ENCODE measurements around the gene REM1. TPM values are rescaled to one million over a fixed set of nuclear protein-coding genes. Genes with fewer than 3 reads are reported as not detected.
A peak's percentile ranks its signal among the peaks of the same experiment; 100 is the strongest.
"Not testable (repeated sequence)": the region's sequence is repeated elsewhere in the genome, so short reads cannot be mapped to it uniquely, and the experiment has no call there.

The REM1 gene
- total RNA-seq, 4 donors from 2014 or later: 1.3 to 4.4 (median 2.9) TPM; not detected in 1

DNA sequence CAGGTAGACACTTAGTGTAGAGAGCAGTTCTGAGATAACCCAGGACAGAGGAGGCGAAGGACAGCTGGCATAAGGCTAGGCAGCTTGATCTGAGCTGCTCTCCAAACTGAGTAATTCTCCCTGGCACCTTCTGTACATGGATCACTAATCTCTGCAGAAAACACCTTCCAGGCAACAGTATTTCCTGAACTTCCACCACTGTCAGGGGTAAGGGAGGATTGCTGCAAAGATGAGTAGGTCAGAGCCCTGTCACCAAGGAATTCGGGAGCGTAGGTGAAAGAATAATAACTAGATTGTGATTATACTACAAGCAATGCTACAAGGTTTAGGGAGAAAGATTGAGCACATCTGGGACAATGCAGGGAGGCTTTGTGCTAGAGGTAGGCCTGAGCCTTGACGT lies 41.1 kb downstream of the REM1 start:
- intact Hi-C loops (cut with DNase I; ENCODE audit: low total_unique reads): no loop called here
- no peak for DNase-seq (ENCODE audit: low spot score in 2 of 2)
- no peak for TF ChIP-seq POLR2A (IDR thresholded peaks at IDR 0.05)
- TF ChIP-seq, protein P1, sequence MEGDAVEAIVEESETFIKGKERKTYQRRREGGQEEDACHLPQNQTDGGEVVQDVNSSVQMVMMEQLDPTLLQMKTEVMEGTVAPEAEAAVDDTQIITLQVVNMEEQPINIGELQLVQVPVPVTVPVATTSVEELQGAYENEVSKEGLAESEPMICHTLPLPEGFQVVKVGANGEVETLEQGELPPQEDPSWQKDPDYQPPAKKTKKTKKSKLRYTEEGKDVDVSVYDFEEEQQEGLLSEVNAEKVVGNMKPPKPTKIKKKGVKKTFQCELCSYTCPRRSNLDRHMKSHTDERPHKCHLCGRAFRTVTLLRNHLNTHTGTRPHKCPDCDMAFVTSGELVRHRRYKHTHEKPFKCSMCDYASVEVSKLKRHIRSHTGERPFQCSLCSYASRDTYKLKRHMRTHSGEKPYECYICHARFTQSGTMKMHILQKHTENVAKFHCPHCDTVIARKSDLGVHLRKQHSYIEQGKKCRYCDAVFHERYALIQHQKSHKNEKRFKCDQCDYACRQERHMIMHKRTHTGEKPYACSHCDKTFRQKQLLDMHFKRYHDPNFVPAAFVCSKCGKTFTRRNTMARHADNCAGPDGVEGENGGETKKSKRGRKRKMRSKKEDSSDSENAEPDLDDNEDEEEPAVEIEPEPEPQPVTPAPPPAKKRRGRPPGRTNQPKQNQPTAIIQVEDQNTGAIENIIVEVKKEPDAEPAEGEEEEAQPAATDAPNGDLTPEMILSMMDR (IDR thresholded peaks at IDR 0.05): no peak
- no peak overlapping the region for H3K4me3 ChIP-seq (ENCODE audit: low read depth, poor library complexity, severe bottlenecking)
- whole genome bisulfite sequencing, 2 donors: 88 to 89% methylated on average over 4 of the region's 4 CpGs

DNA sequence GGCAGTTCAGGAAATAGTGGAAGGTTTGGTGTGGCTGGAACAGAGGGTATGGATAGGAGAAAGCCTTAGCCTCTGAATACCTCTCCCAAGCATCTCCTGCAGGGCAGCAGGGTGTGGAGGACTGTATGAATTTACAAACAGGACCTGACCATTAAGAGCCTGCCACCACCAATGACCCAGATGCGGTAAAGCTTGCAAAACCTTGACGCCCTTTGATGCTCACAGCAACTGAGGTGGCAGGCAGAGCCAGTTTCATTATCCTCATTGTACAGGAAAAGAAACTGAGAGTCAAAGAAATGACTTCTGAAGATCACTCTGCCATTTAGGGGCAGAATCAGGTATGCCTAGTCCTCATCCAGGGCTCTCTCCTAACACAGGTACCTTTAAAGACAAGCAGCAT lies 41.6 kb downstream of the REM1 start:
- intact Hi-C loops (cut with DNase I; ENCODE audit: low total_unique reads): no loop called here
- DNase-seq (ENCODE audit: low spot score in 2 of 2): no peak
- no peak for TF ChIP-seq POLR2A (IDR thresholded peaks at IDR 0.05)
- TF ChIP-seq, protein P1 (IDR thresholded peaks at IDR 0.05): no peak
- WGBS, 2 donors: 56 to 80% methylated on average over 2 of the region's 2 CpGs
- H3K4me3 ChIP-seq (ENCODE audit: low read depth, poor library complexity, severe bottlenecking): no peak overlapping the region

DNA sequence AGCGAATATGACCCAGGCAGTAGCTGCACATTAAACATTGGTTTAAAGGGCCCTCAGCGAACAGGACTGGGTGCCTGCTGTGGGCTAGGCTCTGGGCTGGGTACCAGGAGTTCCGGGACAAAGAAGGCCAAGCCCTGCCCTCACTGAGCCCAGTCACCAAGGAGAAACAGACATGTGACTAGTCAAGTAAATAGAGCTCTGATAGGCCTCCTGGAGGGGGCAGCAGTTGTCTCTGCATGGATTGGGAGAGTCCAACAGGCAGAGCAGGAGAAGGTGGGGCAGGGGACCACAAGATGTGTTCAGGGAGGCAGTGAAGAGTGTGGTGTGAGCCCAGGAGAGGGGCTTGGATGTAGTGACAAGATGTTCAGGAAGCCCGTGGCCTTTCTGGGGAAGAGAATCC lies 42.3 kb downstream of the REM1 start:
- TF ChIP-seq POLR2A (IDR thresholded peaks at IDR 0.05): no peak
- TF ChIP-seq, protein P1 (IDR thresholded peaks at IDR 0.05): no peak
- H3K4me3 ChIP-seq (ENCODE audit: low read depth, poor library complexity, severe bottlenecking): no peak overlapping the region
- DNase-seq (ENCODE audit: low spot score in 2 of 2): peak; percentile 67 to 89
- 39 to 60% methylated on average over 4 of the region's 4 CpGs for WGBS, 2 donors
- intact Hi-C loops (cut with DNase I; ENCODE audit: low total_unique reads): no loop called here

DNA sequence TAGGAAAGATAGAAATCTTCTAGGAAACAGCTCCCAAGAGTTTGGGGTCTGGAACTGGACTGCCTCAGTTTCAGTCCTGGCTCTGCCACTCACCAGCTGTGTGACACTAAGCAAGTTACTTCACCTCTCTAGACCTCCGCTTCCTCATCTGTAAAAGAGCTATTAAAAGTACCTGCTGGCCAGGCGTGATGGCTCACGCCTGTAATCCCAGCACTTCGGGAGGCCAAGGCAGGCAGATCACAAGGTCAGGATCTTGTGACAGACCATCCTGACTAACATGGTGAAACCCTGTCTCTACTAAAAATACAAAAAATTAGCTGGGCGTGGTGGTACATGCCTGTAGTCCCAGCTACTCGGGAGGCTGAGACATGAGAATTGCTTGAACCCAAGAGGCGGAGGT lies 46.2 kb downstream of the REM1 start:
- intact Hi-C loops (cut with DNase I; ENCODE audit: low total_unique reads); DNase-seq (ENCODE audit: low spot score in 2 of 2); H3K4me3 ChIP-seq (ENCODE audit: low read depth, poor library complexity, severe bottlenecking): not testable (repeated sequence)
- 73 to 81% methylated on average over 7 of the region's 7 CpGs for WGBS, 2 donors

DNA sequence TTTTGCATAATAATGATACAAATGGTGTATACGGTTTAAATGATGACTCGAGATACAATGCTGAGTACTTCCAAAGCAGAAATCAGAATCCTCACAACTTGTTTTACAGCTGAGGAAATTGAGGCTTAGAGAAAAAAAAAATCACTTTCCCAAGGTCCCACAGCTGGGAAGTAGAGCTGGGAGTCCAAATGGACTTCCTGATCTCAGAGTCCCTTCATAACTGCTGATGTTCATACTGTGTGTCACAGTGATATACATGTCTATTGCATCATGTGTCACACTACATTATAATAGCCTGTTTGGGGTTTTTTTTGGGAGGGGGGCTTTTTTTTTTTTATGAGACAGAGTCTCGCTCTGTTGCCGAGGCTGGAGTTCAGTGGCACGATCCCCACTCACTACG lies 47.6 kb downstream of the REM1 start:
- DNase-seq (ENCODE audit: low spot score in 2 of 2): no peak
- no peak overlapping the region for H3K4me3 ChIP-seq (ENCODE audit: low read depth, poor library complexity, severe bottlenecking)
- no peak for TF ChIP-seq POLR2A (IDR thresholded peaks at IDR 0.05)
- TF ChIP-seq, protein P1 (IDR thresholded peaks at IDR 0.05): no peak
- intact Hi-C loops (cut with DNase I; ENCODE audit: low total_unique reads): no loop called here
- 76 to 78% methylated on average over 6 of the region's 6 CpGs for WGBS, 2 donors

DNA sequence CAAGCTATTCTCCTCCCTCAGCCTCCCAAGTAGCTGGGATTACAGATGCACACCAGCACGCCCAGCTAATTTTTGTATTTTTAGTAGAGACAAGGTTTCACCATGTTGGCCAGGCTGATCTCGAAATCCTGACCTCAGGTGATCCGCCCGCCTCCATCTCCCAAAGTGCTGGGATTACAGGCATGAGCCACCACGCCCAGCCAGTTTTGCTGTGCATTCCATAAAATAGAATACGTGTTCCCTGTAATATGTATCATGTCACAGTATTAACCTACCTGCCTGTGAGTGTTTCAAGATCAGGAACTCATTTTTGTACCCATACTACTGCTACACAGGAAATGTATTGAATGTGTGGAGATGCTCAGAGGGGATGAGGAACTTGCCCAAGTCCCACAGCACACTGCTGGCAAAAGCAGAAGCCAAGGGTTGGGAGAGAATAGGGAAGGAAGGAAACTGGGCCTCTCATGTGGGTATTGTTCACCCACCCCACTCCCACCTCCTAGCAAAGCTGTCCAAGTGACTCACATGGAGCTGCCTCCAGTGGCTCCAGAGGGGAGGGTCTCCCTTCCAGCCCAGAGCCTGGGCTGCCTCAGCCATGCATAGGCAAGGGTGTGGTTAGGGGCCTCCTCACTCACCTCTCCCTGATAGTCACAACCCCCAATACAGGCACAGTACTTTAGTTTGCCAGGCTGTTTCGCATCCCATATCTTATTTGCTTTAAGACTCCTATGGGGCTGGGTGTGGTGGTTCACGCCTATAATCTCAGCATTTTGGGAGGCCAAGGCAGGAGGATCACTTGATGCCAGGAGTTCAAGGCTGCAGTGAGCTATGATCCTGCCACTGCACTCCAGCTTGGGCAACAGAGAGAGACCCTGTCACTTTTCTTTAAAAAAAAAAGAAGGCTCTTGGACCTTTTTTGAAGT lies 48.5 kb downstream of the REM1 start:
- DNase-seq (ENCODE audit: low spot score in 2 of 2): peak in 1 of 2 donors; percentile 54

More for the DNA sequence above, 48.5 kb downstream of the REM1 start:
- WGBS, 2 donors: 85 to 93% methylated on average over 8 of the region's 8 CpGs
- intact Hi-C loops (cut with DNase I; ENCODE audit: low total_unique reads): no loop called here
- no peak for TF ChIP-seq POLR2A (IDR thresholded peaks at IDR 0.05)
- TF ChIP-seq, protein P1 (IDR thresholded peaks at IDR 0.05): no peak
- H3K4me3 ChIP-seq (ENCODE audit: low read depth, poor library complexity, severe bottlenecking): no peak overlapping the region

Data from lower leg skin (tissue), 4 donors.